VCaP (cell line): Measurements from ENCODE around the gene ELF2.

Experiments used
- H3K27ac ChIP-seq: fragments of 450-650 bp; 2 replicates; pipeline ENCODE4 v1.5.1; 2017
- CTCF ChIP-seq: fragments of 450-650 bp; conservative IDR thresholded peaks from 2 replicates; pipeline ENCODE4 v1.5.1; 2017; ENCODE audit warnings: mild to moderate bottlenecking, moderate library complexity

The ELF2 gene

GRCh38 chr4:139152249-139152648, 24.8 kb downstream of the ELF2 start:
- no peak for TF ChIP-seq CTCF

GRCh38 chr4:139146926-139147629, 29.9 kb downstream of the ELF2 start:
- H3K27ac ChIP-seq, result no peak overlapping the region
- no peak for TF ChIP-seq CTCF

More at GRCh38 chr4:139152249-139152648, 24.8 kb downstream of the ELF2 start:
- no peak overlapping the region for H3K27ac ChIP-seq

- no peak for TF ChIP-seq CTCF
- no peak overlapping the region for H3K27ac ChIP-seq
Observed at GRCh38 chr4:139145552-139145932, 31.5 kb downstream of the ELF2 start.

- no peak overlapping the region for H3K27ac ChIP-seq
- no peak for TF ChIP-seq CTCF
Observed at GRCh38 chr4:139144911-139145551, 32.0 kb downstream of the ELF2 start.

GRCh38 chr4:139144161-139144859, 32.7 kb downstream of the ELF2 start:
- TF ChIP-seq CTCF, result no peak
- no peak overlapping the region for H3K27ac ChIP-seq

- no peak overlapping the region for H3K27ac ChIP-seq
- TF ChIP-seq CTCF, result no peak
Observed at GRCh38 chr4:139142980-139143379, 34.0 kb downstream of the ELF2 start.

GRCh38 chr4:139142087-139142486, 34.9 kb downstream of the ELF2 start:
- no peak overlapping the region for H3K27ac ChIP-seq
- no peak for TF ChIP-seq CTCF
